OCI-LY3 (cell line): Measurements from ENCODE around the gene ACAT2.
"Not testable (repeated sequence)": the region's sequence is repeated elsewhere in the genome, so short reads cannot be mapped to it uniquely, and the experiment has no call there.

Source experiments
- H2AFZ ChIP-seq: fragments of 200-600, 300-600 bp; shearing (Covaris generic); 2 replicates; pipeline ENCODE4 v1.6.0; 2014; ENCODE audit warnings: antibody characterized with exemption, low read depth, low read length
- H3K27ac ChIP-seq: fragments of 200-600, 300-600 bp; sonication (generic); 2 replicates; pipeline ENCODE4 v1.5.1; 2014; ENCODE audit warnings: mild to moderate bottlenecking, low read length, moderate library complexity, mixed read lengths
- H3K27me3 ChIP-seq: fragments of 200-600, 300-600 bp; sonication (generic); 2 replicates; pipeline ENCODE4 v1.6.1; 2014; ENCODE audit warnings: low read depth, low read length, mixed read lengths
- H3K36me3 ChIP-seq: fragments of 200-600, 300-600 bp; sonication (generic); replicated peaks from 2 replicates; pipeline ENCODE3; 2014; ENCODE audit warnings: low read depth, low read length, mixed read lengths
- H3K4me1 ChIP-seq: fragments of 300-600, 200-600 bp; sonication (generic); 2 replicates; pipeline ENCODE4 v1.6.1; 2014; ENCODE audit warnings: low read length, mixed read lengths
- H3K4me2 ChIP-seq: fragments of 200-600, 300-600 bp; sonication (generic); 2 replicates; pipeline ENCODE4 v1.6.1; 2014; ENCODE audit warnings: low read length, mixed read lengths
- H3K4me3 ChIP-seq: fragments of 300-600, 200-600 bp; sonication (generic); 2 replicates; pipeline ENCODE4 v1.5.1; 2014; ENCODE audit warnings: antibody characterized with exemption, mild to moderate bottlenecking, low read length, moderate library complexity
- H3K79me2 ChIP-seq: fragments of 300-600, 200-600 bp; shearing (Covaris generic); 2 replicates; pipeline ENCODE4 v1.6.1; 2014; ENCODE audit warnings: mild to moderate bottlenecking, low read length, mixed read lengths
- H3K9ac ChIP-seq: fragments of 300-600, 200-600 bp; shearing (Covaris generic); 2 replicates; pipeline ENCODE4 v1.6.0; 2014; ENCODE audit warnings: mild to moderate bottlenecking, low read length, moderate library complexity
- H3K9me3 ChIP-seq: fragments of 200-600, 300-600 bp; shearing (Covaris generic); 2 replicates; pipeline ENCODE4 v1.6.1; 2014; ENCODE audit warnings: low read length, mixed read lengths; ENCODE audit not compliant: insufficient read depth
- H4K20me1 ChIP-seq: fragments of 200-600, 300-600 bp; sonication (generic); 2 replicates; pipeline ENCODE4 v1.6.1; 2016; ENCODE audit warnings: low read length, mixed read lengths; ENCODE audit not compliant: insufficient read depth
- CTCF ChIP-seq: fragments of 200-600, 300-600 bp; sonication (generic); IDR thresholded peaks from 2 replicates; pipeline ENCODE4 v1.5.1; 2014; ENCODE audit warnings: antibody characterized with exemption, low read length, low read depth
- EZH2phosphoT487 ChIP-seq: fragments of 200-600 bp; shearing (Covaris generic); IDR thresholded peaks from 2 replicates; pipeline ENCODE4 v1.6.1; 2018; ENCODE audit warnings: antibody characterized with exemption, mixed run types, low read depth

Gene ACAT2

GRCh38 chr6:159761873-159762680 is at the start of gene ACAT2:
ACAT2 (plus strand) TSS chr6:159762045; CDS start chr6:159762088, 43 bp downstream.
- Histone ChIP-seq H3K36me3 (peaks cover 35% of the 10 kb centered on the region), H2AFZ (0 out of 2 replicates have a peak within 1 kb of the TSS, but pooled peaks have one; percentile 68), H3K79me2 (peaks cover 25% of the 10 kb centered on the region), H3K9ac (peak within 1 kb of the TSS; percentile 100), H3K9me3 (no peaks in the 10 kb centered on the region), H3K4me2 (peak within 1 kb of the TSS; percentile 89), H3K27ac (peak within 1 kb of the TSS; percentile 98), H4K20me1 (no peaks in the 10 kb centered on the region), H3K4me1 (peaks cover 12% of the 10 kb centered on the region), H3K4me3 (peak within 1 kb of the TSS; percentile 99), H3K27me3 (no peaks in the 10 kb centered on the region)
- no peak for TF ChIP-seq EZH2phosphoT487
- no peak for TF ChIP-seq CTCF

DNA sequence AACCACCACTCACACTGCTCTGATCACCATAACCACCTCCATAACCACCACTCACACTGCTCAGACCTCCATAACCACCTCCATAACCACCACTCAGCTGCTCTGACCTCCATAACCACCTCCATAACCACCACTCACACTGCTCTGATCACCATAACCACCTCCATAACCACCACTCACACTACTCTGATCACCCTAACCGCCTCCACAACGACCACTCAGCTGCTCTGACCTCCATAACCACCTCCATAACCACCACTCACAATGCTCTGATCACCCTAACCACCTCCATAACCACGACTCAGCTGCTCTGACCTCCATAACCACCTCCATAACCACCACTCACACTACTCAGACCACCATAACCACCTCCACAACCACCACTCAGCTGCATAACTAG is 49.5 kb upstream of the ACAT2 start:
- H3K27me3 ChIP-seq, H3K9ac ChIP-seq, H3K4me3 ChIP-seq, H3K36me3 ChIP-seq, H4K20me1 ChIP-seq, H3K27ac ChIP-seq, H2AFZ ChIP-seq, H3K9me3 ChIP-seq, H3K4me1 ChIP-seq, H3K4me2 ChIP-seq, H3K79me2 ChIP-seq: not testable (repeated sequence)

- no peaks in the 10 kb centered on the region for H3K36me3 ChIP-seq
- no peaks in the 10 kb centered on the region for H3K27me3 ChIP-seq
- no peak overlapping the region for H3K4me3 ChIP-seq
- no peak overlapping the region for H3K9ac ChIP-seq
- H3K4me2 ChIP-seq: no peak overlapping the region
- H2AFZ ChIP-seq: no peak overlapping the region
- H4K20me1 ChIP-seq: no peaks in the 10 kb centered on the region
- no peak overlapping the region for H3K27ac ChIP-seq
- no peaks in the 10 kb centered on the region for H3K4me1 ChIP-seq
- TF ChIP-seq EZH2phosphoT487 (no peak), CTCF (no peak)
- H3K9me3 ChIP-seq: no peaks in the 10 kb centered on the region
- no peaks in the 10 kb centered on the region for H3K79me2 ChIP-seq
Observed at GRCh38 chr6:159713984-159714383, 47.9 kb upstream of the ACAT2 start.

GRCh38 chr6:159714404-159714803 is 47.4 kb upstream of the ACAT2 start:
- Histone ChIP-seq H3K79me2 (no peaks in the 10 kb centered on the region), H3K4me3 (no peak overlapping the region), H4K20me1 (no peaks in the 10 kb centered on the region), H3K4me2 (no peak overlapping the region), H3K4me1 (no peaks in the 10 kb centered on the region), H3K36me3 (no peaks in the 10 kb centered on the region), H3K9me3 (no peaks in the 10 kb centered on the region), H3K27me3 (no peaks in the 10 kb centered on the region), H2AFZ (no peak overlapping the region), H3K27ac (no peak overlapping the region), H3K9ac (no peak overlapping the region)
- TF ChIP-seq CTCF (no peak), EZH2phosphoT487 (no peak)
